Activated CD4-positive, CD25-positive, alpha-beta regulatory T cell (primary cell): Measurements from ENCODE around the gene CAMSAP1.
A peak's percentile ranks its signal among the peaks of the same experiment; 100 is the strongest.

Source experiments
- DNase-seq, 4 experiments: peaks; one replicate each; lab custom pipeline; 2025; lab: John Stamatoyannopoulos, UW

Gene CAMSAP1

DNA sequence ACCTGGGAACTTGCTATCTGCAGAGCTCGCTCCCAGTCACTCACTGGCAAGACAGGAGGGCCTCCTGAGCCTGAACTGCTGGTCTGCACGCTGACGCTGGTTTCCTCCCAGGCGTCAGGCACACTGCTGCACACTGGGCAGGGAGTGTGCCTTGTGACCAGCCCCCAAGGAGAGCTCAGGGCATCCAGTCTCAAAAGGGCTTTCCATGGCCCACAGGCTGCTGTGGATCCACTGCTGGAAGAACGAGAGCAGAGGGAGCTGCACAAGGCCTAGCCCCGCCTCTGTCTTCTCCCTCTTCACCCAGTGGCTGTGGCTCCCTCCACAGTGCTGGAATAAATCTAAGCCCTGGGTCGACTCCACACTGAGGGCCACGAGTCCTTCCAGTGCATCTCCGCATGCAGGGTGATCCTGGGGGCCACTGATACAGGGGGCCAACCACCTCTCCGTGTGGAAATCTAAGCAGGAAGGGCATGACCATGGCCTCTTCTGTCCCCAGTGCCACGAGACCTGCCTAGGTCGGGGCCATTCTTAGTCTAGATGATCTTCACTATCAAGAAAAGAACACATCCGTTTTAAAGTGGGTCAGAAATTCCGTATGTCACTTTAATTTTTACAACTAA, 93.6 kb downstream of the CAMSAP1 start:
- no peak for DNase-seq

DNA sequence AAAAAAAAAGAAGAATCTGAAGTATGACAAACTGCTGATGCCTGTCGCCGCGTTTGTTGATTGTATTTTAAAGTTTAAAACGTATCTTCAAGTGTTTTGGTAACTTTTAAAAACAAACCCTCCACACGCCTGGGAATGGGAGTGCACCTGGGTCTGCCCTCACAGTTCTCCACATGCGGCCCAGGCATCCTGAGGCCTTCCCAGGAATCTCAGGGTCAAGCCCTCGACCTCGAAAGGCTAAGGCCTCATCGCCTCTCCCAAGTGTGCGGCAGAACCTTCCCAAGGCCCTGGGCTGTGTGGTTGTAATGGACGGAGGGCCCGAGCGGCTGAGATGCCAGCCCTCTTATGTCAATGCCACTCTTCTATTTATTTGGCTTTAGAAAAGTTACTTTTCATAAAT, 94.4 kb downstream of the CAMSAP1 start:
- DNase-seq, result no peak

DNA sequence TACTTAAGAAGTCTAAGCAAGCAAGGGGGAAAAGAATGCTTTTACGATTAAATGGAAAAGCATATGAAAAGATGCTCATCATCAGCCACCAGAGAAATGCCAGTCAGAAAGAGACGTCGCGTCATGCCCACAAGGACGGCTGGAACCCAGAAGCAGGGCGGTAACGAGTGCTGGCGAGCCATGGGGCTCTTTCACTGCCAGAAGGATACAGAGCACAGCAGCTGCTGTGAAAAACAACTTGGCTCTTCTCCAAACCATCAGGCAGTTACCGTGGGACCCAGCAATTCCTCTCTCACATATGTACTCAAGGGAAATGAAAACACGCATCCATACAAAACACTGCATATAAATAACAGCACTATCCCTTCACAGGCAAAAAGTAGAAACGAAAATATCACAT, 95.5 kb downstream of the CAMSAP1 start:
- no peak for DNase-seq

DNA sequence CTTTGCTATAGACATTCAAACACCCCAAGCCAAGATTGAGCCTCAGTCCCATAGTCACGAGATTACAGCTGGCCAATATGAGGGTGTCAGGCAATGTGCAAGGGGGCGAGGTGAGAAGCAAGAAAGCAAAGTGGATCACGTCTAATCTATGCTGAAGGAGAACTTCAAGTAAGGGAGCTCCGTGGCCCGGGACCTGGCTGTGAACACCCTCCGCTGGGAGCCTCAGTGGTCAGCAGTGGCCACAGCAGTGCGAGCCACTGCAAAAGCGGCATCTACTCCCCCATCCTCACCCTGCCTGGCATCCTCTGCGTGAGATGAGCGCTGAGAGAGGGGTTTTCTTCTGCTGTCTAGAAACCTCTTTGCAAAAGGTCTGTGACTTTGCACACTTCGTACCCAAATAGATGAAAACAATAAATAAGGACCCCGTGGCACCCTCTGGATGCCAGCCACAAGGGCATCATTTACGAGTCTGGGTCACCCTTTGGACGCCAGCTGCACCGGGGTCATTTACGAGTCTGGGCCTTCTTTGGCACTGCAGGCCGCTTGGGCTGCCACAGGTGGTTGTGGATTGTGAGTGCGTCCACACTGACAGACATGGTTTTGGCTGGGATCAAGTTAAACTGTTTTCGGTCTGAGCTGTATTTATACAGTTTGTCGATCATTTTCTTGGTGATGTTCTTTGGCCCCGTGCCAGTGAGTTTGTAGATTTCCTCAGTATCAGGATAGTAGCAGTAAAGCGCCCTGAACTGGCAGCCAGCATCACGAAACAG, 96.4 kb downstream of the CAMSAP1 start:
- DNase-seq, result no peak

DNA sequence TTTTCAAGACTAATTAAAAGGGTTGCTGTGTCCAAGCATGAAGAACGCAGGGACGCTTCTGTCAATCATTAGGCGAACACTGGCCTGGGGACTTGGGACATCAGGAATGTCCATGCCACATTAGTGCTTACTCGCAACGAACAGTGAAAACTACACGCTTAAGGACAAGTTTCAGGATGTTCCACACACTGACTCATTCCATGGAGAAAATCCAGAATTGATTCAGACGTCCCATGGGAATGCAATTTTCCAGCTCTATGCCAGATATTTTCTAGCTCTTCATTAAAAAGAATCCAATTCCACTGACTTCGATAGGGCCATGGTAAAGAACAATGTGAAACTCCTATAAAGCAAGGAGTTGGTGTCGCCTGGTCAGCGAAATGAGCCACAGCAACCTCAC, 98.2 kb downstream of the CAMSAP1 start:
- DNase-seq, result no peak

DNA sequence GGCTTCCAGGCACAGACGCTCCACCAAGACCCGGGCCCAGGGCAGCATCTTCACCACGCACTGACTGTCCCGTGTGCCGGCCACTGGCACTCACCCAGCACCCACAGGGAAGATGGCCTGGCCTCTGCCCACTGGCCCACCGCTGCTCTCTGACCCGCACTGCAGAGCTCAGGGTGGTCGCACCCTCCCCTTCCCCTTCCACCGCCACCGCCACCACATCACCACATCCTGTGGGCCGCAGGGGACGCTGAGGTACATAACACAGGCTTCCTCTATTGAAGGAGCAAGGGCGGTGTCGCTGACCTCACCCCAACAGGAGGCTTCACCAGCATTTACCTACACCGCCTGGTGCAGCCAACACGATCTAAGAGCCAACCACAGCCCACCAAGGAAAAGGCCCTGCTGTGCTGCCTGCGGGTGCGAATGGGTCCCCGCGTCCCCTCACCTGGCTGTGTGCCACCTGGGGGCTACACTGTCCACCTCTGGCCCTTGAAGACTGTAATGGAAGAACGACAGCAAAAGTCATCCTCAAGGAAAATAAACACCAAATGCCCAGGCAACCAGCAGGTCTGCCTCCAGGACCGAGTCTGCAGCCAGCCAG, 101.8 kb downstream of the CAMSAP1 start:
- DNase-seq, result no peak

DNA sequence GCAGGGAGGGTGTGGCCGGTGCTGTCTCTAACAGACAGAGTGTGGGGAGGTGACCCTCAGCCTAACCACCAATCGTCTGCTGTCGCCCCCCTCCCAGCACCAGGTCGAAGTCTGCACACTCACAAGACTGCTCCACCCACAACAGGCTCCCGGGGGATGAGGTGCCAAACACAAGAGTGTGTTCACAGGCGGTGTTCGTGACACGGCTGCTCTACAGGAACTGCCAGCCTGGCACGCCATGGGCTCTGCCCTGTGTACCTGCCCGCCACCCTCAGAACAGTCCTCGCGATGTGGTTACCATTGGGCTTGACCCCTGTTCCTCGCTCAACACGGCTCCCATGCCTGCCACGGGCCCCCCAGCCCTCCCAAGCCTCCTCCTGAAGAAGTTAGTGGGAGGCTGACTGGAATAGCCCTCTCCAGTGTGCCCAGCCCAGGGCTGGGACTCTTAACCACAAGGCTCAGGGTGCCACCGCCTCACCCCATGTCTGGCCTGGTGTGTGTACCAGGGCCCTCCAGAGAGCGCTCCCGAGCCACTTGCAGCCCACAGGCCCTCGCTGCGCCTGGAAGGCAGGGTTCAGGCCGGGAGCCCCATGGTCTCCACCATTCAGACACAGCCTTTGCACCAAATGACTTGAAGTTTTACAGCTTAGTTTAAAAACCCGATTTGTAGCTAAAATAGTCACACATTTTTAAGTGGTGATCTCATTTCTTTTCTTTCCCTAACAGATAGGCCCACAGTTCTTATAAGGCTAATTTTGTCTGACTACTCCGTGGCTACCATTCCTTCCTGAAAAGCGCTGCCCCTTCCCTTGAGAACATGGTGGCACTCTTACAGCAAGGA, 102.5 kb downstream of the CAMSAP1 start:
- no peak for DNase-seq

DNA sequence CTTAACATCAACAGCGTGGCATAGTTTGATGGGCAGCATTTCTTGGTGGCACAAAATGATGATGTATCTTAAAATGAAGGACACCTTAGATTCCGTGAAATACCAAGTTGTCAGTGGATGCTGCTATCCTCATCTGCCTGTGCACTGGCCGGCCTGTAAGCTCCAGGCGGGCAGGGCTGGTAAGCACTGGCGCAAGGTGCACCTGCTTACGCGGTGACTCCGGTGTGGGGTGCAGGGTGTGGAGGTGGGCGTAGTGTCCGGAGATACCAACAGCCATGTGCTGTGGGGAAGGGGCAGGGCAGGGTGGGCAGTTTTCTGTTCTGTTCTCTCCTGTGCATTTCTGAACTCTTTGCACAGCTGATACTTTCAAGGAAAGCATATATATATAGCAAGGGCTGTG, 103.9 kb downstream of the CAMSAP1 start:
- no peak for DNase-seq

DNA sequence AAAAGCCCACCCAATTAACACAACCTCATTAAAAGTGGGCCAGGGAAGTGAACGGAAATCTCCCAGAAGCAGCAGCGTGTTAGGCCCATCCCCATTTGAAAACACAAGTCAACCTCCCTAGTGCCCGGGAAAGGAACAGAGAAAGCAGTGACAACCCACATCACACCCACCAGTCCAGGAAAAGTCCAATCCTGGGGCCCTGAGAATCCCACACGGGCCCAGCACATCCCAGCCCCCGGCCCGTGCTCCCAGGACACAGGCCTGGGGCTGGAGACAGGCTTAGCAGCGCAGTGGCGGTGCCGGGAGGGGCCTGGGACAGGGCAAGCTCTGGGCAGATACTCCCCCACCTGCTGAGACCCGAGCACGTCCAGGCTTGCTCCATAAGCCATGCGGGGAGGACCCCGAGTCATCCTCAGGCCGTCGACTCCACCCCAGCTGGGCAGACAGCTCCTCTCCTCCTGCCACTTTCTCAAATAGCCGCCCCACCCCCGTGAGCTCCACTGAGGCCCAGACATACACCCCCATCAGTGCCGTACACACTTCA, 104.4 kb downstream of the CAMSAP1 start:
- no peak for DNase-seq

DNA sequence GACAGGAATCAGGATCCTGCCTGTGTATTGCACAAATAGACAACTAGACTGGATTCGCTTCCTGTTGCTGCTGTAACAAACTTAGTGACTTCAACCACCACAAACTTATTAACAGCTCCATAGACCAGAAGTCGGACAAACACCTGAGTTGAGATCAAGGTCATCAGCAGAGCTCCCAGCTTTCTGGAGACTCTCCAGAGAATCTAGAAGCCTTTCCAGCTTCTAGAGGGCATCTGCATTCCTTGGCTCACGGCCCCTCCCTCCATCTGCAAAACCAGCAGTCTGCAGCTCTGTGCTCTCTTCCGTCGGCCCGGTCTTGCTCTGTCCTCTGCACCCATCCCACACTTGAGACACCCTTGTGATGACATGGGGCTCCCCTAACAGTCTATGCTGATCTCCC, 106.3 kb downstream of the CAMSAP1 start:
- no peak for DNase-seq

DNA sequence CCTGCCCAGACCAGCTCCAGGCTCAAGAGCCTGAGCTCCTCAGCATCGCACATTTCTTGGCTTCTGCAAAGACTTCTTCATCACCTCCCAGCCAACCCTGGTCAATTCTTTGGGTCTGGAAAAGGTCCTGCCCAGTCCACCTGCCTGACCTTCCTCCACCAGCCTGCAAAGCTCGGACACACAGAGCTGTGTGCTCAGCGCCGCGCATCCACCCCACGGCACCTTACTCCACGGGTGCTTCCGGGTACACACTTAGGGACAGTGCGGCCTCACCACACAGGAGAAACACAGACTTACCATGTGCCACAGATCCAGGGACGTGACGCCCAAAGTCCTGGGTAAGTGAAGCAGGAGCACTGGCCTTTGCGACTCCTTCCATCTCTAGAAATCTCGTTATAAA, 108.1 kb downstream of the CAMSAP1 start:
- DNase-seq, result no peak

DNA sequence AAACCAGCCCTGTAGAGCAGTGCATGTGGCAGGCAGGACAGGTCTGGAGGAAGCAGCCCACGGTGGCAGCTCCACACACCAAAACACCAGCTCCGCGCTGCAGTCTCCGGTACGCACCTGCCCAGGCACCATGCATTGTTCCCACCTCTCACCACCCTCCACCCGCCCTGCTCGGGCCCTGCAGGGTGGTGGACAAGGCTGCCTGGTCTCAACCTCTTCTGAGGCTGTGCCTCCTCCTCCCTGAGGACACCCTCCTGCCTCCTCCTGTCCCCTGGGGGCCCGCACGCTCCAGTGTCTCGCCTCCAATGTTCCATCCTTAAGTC, 109.1 kb downstream of the CAMSAP1 start:
- DNase-seq, result no peak

DNA sequence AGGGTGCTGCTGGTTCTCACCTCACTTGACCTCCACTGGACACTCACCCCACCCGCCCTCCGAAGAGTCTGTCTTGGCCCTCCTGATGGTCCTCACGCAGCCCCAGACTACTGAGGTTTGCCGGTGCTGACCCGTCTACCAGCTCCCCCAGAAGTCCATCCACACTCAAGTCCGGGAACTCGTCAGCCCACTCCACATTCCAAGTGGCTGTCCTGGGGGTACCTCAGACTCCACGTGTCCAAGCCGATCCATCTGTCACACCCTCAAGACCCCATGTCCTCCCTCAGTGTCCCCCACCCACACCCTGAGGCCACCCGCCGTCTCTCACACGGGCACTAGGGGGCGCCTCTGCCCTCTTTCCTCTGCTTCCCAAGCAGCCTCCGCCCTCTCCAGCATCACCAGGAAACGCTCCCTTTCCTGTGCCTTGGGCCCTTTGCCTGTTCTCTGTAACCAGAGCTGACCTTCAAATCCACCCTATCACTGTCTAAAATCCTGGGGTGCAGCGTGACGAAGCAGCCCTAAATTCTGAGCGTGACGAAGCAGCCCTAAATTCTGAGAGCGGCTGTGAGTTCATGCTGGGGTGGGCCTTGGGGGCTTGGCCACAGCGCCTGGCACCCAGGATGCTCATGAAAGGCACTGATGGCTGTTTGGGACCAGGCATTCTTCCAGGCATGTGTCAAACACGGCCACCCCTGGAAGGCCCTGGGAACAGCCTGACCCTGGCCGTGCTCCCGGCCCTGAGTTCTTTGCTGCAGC, 109.7 kb downstream of the CAMSAP1 start:
- DNase-seq, result peak in 2 of 4 experiments; percentile 7 to 12

DNA sequence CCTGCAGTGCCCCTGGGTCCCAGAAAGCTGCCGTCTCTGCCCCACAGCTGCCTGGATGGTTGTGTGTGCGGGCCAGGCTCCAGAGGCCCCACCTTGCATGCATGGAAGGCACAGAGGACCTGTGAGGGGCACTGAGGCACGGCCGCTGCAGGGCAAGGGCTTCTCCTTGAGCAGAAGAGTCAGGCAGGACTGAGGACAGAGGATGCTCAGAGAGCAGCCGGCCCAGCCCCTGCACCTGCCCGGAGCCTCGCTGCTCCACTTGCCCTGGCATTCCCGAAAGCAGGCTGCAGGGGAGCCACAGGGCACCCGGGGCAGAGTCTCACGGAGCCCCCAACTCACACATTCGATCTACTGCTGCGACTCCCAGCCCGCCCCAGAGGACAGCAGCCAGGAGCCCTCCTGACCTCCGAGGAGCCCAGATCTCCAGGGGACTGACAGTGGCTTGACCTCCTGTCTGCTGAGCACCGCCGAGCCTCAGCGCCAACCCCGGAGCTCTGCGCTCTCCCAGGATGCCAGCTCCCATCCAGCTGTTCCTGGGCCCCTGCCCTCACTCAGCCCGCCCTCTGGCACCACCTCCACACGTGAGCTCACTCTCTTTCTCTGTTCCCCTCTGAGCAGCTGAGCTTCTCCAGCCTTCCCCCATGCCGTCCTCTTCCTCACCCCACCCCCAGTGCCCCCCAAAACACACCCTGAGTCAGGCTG, 110.4 kb downstream of the CAMSAP1 start:
- no peak for DNase-seq

DNA sequence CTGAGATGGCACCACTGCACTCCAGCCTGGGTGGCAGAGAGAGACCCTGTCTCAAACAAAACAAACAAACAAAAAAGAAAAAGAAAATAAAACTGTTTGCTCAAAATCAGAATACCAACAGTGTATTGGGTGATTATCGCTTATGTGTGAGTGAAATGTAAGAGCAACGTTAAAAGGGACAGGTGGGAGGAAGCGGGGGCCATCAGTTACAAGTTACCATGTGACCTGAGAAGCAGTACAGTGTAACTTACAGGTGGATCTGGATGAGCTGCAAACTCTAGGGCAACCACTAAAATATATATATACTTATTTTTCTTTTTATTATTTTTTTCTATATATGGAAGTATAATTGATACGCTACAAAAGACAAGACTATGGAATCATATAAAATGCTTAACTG, 112.0 kb downstream of the CAMSAP1 start:
- no peak for DNase-seq

DNA sequence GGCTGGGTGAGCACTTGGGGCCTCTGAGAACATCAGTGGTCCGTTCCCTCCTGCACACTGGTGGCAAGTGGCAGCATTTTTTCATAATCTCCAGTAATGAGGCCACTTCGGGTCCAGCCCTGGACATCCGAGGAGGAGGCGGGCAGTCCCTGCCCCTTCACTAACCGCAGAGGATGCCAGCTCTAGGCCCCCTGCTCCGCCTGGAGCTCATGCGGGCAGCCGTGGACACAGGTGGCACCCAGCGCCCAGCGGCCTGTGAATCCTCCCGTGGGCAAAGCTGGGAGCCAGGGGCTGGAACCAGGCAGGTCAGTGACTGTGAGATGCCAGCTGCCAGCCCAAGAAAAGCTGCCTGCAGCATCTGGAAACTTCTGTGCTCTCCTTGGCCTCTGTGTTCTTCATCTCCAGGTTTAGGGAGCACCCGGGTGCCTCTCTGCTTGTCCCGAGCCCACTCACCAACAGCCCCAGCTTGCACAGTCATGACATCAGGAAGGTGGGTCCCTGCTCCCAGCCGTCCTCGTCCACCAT, 112.9 kb downstream of the CAMSAP1 start:
- DNase-seq, result no peak

DNA sequence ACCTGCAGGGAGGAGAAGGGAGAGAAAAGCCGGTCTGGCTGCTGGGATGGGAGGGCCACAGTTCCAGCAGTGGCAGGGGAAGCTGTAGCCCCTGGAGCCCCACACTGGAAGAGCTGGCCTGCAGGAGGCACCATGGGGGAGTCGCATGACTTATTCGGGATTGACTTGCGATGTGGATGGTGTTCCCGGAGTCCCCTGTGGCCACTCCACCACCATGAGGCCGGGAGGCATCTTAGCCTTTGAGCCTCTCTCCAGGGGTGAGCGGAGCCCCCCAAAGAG, 113.3 kb downstream of the CAMSAP1 start:
- no peak for DNase-seq

DNA sequence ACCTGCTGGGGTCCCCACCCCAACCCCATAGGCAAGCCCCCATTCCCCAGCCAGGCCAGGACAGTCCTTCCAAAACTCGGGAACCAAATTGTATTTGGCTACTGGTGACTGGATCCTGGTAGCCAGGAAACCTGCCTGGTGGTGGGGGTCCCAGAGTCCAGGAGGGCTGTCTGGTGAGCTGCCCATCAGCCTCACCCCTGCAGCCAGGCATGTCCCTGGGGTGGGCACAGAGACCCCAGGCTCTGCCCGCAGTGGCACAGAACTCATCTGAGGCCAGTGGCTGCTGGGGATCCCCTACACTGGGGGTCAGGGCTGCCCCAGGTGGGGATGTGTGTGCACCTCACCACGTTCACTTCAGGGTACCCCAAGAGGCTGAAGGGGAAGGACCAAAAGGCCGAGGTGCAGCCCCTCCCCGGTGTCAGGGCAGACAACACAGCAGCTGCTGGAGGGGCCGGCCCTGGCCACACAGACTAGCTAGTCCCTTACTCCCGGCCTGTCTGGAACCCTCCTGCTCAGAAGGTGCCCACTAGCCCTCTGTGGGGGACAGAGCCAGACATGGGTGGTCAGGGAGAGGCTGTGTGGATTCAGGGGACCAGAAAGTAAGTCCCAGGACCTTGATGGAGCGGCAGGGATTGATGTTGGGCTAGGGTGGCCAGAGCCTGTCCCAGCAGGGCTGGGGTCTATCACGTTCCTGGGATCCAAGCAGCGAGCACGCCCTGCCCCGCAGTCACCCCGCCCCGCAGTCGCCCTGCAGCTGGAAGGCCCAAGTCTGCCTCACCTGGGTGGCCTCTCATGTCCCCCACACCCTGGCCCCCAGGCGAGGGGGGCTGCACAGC, 113.9 kb downstream of the CAMSAP1 start:
- DNase-seq, result no peak

DNA sequence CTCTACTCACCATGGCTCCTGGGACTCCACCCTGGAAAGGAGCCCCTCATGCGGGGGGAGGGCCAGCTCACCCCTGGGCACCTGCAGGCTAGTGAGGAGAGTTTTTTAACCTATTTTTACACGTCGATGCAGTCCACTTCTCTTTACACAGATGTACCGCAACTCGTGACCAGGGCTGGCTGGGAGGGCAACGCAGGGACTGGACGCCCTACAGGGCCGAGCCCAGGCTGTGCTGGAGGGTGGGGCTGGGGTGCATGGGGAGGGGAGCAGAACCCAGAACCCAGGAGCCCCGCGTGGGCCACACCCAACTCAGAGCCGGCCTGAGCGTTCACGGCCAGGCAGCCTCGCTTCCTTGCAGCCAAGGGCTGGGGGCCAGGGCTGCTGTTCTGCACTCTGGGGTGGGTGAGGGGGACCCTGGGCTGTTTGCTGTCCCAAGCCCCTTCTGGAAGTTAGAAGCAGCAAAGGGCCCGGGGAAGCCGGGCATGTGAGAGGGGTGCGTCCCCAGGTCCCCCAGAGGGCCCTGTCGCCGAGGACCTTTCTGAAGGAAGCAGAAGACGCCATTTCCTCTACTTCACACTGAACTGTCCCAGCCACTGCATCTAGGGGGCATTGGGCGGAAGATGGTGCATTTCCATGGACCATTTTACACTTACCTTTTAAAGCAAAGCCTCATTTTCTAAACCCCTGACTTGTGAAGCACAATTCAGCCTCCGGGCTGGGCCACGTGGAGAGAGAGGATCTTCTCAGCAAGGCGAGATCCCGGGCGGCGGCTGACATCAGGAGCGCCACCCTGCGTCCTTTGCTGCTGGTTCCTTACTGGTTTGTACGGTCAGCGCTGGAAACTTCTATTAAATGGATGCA, 114.8 kb downstream of the CAMSAP1 start:
- no peak for DNase-seq
